EH (cell line): ENCODE measurements around the gene NUP58.

Experiments used
- DNase-seq: peaks from one replicate; pipeline ENCODE4 v3.0.0-alpha.2; 2015; ENCODE audit warnings: low read depth

NUP58 gene

DNA sequence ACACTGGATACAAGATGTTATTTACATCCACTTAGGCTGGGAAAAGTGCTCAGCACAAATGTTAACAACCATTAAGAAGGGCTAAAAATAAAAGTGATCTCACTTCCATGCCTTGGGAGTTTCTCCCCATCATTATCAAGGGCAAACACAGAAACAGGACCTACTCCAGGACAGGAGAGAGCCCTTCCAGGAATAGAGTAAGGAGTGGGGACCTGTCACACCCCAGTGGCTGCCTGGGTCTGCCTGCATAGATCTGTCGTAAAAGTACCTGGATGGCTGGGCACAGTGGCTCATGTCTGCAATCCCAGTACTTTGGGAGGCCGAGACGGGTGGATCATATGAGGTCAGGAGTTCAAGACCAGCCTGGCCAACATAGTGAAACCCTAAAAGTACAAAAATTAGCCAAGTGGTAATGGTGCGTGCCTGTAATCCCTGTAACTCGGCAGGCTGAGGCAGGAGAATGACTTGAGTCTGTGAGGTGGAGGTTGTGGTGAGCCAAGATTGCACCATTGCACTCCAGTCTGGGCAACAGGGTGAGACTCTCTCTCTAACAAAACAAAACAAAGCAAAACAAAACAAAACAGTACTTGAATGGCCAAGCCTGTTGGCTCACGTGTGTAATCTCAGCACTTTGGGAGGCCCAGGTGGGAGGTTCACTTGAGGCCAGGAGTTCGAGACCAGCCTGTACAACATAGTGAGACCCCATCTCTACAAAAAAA lies 76.0 kb downstream of the NUP58 start:
- no peak for DNase-seq

DNA sequence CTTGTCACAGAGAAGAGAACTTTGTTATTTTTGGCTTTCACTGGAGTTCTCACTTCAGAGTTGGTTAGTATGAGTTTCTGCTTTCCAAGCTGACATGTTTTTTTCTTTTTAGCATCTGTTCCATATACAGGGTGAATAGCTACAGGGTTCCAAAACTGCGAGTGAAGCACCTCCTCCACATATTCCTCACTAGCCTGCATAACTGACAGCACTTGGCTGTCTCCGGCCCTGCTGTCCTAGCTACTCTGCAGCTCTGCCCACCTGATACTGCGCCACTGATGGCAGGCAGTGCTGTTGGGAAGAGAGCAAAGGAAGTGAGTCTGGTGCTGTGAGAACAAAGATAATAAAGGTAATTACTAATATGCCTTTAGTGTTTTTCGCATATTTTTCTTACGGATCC lies 77.1 kb downstream of the NUP58 start:
- DNase-seq: no peak

DNA sequence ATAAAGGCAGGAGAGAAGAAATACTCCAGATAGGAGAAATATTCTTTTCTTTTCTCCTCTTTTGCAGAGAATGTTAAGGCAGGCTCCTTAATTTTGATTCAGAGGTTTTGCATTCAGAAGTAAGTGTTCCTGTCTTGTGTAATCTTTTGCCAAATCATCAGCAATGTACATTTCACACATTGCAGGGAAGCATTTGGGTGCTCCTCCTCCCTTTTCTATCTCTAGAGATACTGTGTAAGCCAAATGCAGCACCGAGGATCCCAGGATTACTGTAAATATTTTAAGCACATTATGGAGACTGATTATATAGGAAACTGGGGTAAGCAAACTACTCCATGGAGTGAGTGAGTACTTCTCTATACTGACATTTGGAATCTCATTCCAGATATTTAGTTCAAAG lies 77.6 kb downstream of the NUP58 start:
- DNase-seq: no peak

DNA sequence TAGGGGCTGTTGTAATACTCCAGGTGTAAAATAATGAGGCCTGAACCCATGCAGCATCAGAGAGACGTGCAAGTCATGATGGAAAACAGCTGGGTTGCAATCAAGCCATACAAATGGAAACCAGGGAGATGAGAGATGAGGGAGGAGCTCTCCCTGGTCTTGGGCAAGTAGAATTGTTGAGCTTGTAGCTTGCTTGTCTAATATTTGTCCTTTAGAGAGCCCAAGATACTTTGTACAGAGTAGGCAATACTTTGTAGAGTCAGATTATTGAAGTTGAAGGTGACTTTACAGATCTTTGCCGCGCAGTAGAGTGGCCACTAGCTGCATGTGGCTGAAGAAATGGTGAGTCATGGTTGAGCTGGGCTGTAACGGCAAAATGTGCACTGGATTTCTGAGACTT lies 78.7 kb downstream of the NUP58 start:
- no peak for DNase-seq

DNA sequence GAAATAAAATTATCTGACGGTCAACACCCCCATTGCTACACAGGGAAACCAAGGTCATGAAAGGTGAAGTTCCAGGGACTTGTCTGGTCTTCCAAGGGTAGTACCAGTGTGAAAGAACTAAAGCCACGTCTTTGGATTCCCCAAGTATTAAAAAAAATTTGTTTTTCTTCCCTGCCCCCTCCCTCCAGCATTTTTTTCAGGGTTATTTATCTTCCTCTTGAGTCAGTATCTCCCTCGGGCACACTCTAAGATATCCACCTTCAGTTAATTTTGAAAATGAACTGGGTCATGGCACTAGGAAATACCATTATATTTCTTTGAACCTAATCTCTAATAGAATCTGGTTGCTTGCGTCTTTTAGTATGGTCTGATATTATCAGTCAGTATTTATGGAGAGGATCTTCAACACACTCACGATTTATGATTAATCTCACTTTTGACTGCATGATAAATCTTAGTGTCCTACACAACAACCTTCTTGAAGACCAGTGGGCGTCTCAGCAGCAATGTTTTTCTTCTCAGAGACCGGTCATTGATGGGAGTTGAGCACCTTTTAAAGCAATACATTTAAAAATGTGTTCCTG lies 79.4 kb downstream of the NUP58 start:
- DNase-seq: no peak

DNA sequence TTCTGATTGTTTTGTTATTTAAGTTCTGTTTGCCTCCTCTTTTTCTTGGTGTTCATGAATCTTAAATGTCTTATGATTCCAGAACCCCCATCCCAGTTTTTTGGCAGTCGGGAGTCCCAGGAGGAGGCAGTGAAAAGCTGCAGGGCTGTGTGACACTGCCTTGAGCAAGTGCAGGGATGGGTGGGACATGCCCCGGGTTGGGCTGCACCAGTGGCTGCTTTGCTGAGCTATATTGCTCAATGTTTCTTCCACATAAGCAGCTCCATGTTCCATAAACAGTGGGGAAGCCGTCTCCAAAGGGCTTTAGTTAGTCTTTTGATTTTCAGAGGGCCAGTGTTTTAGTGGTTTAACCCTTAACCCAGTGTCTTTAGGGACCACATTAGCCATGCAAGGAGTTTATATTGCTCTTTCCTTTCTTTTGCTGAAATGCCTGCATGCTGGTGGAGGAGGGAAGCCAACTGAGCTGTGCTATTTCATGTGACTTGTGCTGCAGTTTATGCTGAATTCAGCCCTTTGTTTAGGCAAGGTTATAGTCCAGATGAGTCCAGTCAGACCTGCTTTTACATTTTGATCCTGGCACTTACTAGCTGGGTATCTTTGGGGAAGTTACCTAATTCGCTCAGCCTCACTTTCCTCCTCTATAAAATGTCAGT lies 83.5 kb downstream of the NUP58 start:
- no peak for DNase-seq

DNA sequence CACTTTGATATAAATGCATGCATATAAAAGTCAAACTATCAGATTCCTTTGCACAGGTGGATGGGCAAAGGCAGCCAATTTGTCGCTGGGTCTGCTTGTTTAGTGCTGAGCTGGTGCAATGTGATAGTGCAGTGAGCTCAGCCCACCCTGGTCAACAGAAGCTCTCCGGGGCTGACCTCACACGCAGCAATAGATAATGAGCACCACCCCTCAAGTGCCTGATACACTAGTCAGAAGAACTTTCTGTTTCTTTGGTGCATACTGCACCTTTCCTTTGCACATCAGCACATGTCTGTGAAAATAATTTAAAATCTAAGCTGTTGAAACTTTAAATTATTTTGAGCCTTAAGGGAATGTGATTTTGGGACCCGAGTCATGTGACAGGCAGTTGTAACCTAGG lies 90.5 kb downstream of the NUP58 start:
- DNase-seq: no peak
